Loucy (cell line): ENCODE data around the gene DVL3.
"Not testable (repeated sequence)": the region's sequence is repeated elsewhere in the genome, so short reads cannot be mapped to it uniquely, and the experiment has no call there.

ENCODE experiments used
- H2AFZ ChIP-seq: fragments of 200-600 bp; sonication (generic); 2 replicates; pipeline ENCODE4 v1.6.0; 2016; ENCODE audit warnings: antibody characterized with exemption, mild to moderate bottlenecking, low read length, moderate library complexity
- H3F3A ChIP-seq: fragments of 200-600 bp; 2 replicates; pipeline ENCODE4 v1.6.0; 2016; ENCODE audit warnings: antibody characterized with exemption, low read depth, mild to moderate bottlenecking
- H3K27me3 ChIP-seq: fragments of 200-600 bp; sonication (generic); 2 replicates; pipeline ENCODE4 v1.6.1; 2014; ENCODE audit warnings: low read length, mild to moderate bottlenecking; ENCODE audit not compliant: insufficient read depth, poor library complexity, severe bottlenecking
- H3K36me3 ChIP-seq: fragments of 200-600 bp; sonication (generic); 2 replicates; pipeline ENCODE4 v1.6.1; 2016; ENCODE audit warnings: low read length; ENCODE audit not compliant: insufficient read depth
- H3K4me1 ChIP-seq: fragments of 200-600 bp; sonication (generic); 2 replicates; pipeline ENCODE4 v1.5.1; 2014; ENCODE audit warnings: low read length, mild to moderate bottlenecking; ENCODE audit not compliant: insufficient read depth, poor library complexity, severe bottlenecking
- H3K4me2 ChIP-seq: fragments of 200-600 bp; sonication (generic); 2 replicates; pipeline ENCODE4 v1.6.0; 2014; ENCODE audit warnings: antibody characterized with exemption, low read length, low read depth, mild to moderate bottlenecking; ENCODE audit not compliant: poor library complexity, severe bottlenecking
- H3K4me3 ChIP-seq: fragments of 200-600 bp; sonication (generic); 2 replicates; pipeline ENCODE4 v1.5.1; 2014; ENCODE audit warnings: low read length, mild to moderate bottlenecking, mixed read lengths; ENCODE audit not compliant: poor library complexity, severe bottlenecking
- H3K79me2 ChIP-seq: fragments of 200-600 bp; sonication (generic); 2 replicates; pipeline ENCODE4 v1.6.1; 2014; ENCODE audit warnings: low read length; ENCODE audit not compliant: insufficient read depth
- H3K9ac ChIP-seq: fragments of 200-600 bp; sonication (generic); 2 replicates; pipeline ENCODE4 v1.6.0; 2014; ENCODE audit warnings: mild to moderate bottlenecking, low read depth, low read length, moderate library complexity; ENCODE audit not compliant: poor library complexity, severe bottlenecking
- H3K9me2 ChIP-seq: fragments of 200-600 bp; sonication (generic); replicated peaks from 2 replicates; pipeline ENCODE4 v1.6.1; 2016; ENCODE audit warnings: low read depth, low read length, mixed read lengths
- H3K9me3 ChIP-seq: fragments of 200-600 bp; sonication (generic); 2 replicates; pipeline ENCODE4 v1.6.1; 2014; ENCODE audit warnings: mild to moderate bottlenecking, antibody characterized with exemption, low read length, low read depth; ENCODE audit not compliant: insufficient read depth
- H4K20me1 ChIP-seq: fragments of 200-600 bp; sonication (generic); 2 replicates; pipeline ENCODE4 v1.6.0; 2014; ENCODE audit warnings: antibody characterized with exemption, low read length, mild to moderate bottlenecking; ENCODE audit not compliant: insufficient read depth, poor library complexity, severe bottlenecking
- CTCF ChIP-seq: fragments of 200-600 bp; sonication (generic); conservative IDR thresholded peaks from 2 replicates; pipeline ENCODE4 v1.5.1; 2014; ENCODE audit warnings: mild to moderate bottlenecking, antibody characterized with exemption, low read length
- EZH2phosphoT487 ChIP-seq: fragments of 200-600 bp; IDR thresholded peaks from 2 replicates; pipeline ENCODE4 v1.6.1; 2018; ENCODE audit warnings: antibody characterized with exemption, mild to moderate bottlenecking, moderate library complexity, borderline replicate concordance

DVL3 gene

GRCh38 chr3:184160456-184160855 lies 5.3 kb downstream of the DVL3 start:
- Histone ChIP-seq H3K27me3 (no peaks in the 10 kb centered on the region), H3K9ac (peak overlapping the region; percentile 34), H3F3A (no peaks in the 10 kb centered on the region), H2AFZ (no peak overlapping the region), H3K9me3 (no peaks in the 10 kb centered on the region), H3K4me2 (peak overlapping the region; percentile 40), H3K36me3 (peaks cover 18% of the 10 kb centered on the region; the same call in 1 of the 2 replicates), H3K4me1 (peaks cover 31% of the 10 kb centered on the region), H3K9me2 (no peaks in the 10 kb centered on the region), H4K20me1 (peaks cover 37% of the 10 kb centered on the region), H3K79me2 (peaks cover 75% of the 10 kb centered on the region), H3K4me3 (peak overlapping the region; percentile 4)
- no peak for TF ChIP-seq EZH2phosphoT487

- not testable (repeated sequence) for H3K4me2 ChIP-seq, H3K9me2 ChIP-seq, H3K9ac ChIP-seq, H3K4me3 ChIP-seq, H3F3A ChIP-seq, H3K27me3 ChIP-seq, H3K9me3 ChIP-seq, H2AFZ ChIP-seq
- Histone ChIP-seq H3K4me1 (peaks cover 22% of the 10 kb centered on the region), H3K36me3 (peaks cover 39% of the 10 kb centered on the region; the same call in 1 of the 2 replicates), H4K20me1 (peaks cover 24% of the 10 kb centered on the region), H3K79me2 (peaks cover 55% of the 10 kb centered on the region)
These were observed 7.4 kb downstream of the DVL3 start for GRCh38 chr3:184162571-184163070.

GRCh38 chr3:184164648-184165330 lies 9.6 kb downstream of the DVL3 start:
- peaks cover 39% of the 10 kb centered on the region for H3K79me2 ChIP-seq
- no peaks in the 10 kb centered on the region for H3K9me2 ChIP-seq
- no peak overlapping the region for H3K9ac ChIP-seq
- TF ChIP-seq CTCF = no peak
- TF ChIP-seq EZH2phosphoT487 = no peak
- H3K4me3 ChIP-seq = no peak overlapping the region
- peaks cover 14% of the 10 kb centered on the region for H4K20me1 ChIP-seq
- H3K4me1 ChIP-seq = peaks cover 13% of the 10 kb centered on the region
- no peaks in the 10 kb centered on the region for H3K27me3 ChIP-seq
- H3K4me2 ChIP-seq = no peak overlapping the region
- no peaks in the 10 kb centered on the region for H3F3A ChIP-seq
- H3K9me3 ChIP-seq = no peaks in the 10 kb centered on the region
- H2AFZ ChIP-seq = no peak overlapping the region
- H3K36me3 ChIP-seq = peaks cover 59% of the 10 kb centered on the region; the same call in 1 of the 2 replicates

- no peak overlapping the region for H3K4me3 ChIP-seq
- no peaks in the 10 kb centered on the region for H3K27me3 ChIP-seq
- peaks cover 7% of the 10 kb centered on the region for H3K4me1 ChIP-seq
- no peak overlapping the region for H2AFZ ChIP-seq
- H3K9me2 ChIP-seq = no peaks in the 10 kb centered on the region
- peaks cover 32% of the 10 kb centered on the region for H3K79me2 ChIP-seq
- H4K20me1 ChIP-seq = peaks cover 9% of the 10 kb centered on the region
- H3K4me2 ChIP-seq = no peak overlapping the region
- no peaks in the 10 kb centered on the region for H3K9me3 ChIP-seq
- peaks cover 62% of the 10 kb centered on the region; the same call in 1 of the 2 replicates for H3K36me3 ChIP-seq
- no peaks in the 10 kb centered on the region for H3F3A ChIP-seq
- no peak for TF ChIP-seq CTCF
- no peak for TF ChIP-seq EZH2phosphoT487
- H3K9ac ChIP-seq = no peak overlapping the region
These were observed 10.4 kb downstream of the DVL3 start for GRCh38 chr3:184165543-184165942.
